Mesodermal cell (in vitro differentiated cells): ENCODE results near the gene CD74.

Experiments used
- H3K27ac ChIP-seq: 2 replicates; pipeline ENCODE4 v1.7.0; 2013; ENCODE audit warnings: mild to moderate bottlenecking, low read depth, low read length, moderate library complexity; ENCODE audit not compliant: severe bottlenecking
- H3K36me3 ChIP-seq: 2 replicates; pipeline ENCODE4 v1.7.1; 2013; ENCODE audit warnings: mild to moderate bottlenecking, low read length, moderate library complexity; ENCODE audit not compliant: control insufficient read depth, insufficient read depth
- H3K4me1 ChIP-seq: one replicate; pipeline ENCODE4 v1.7.1; 2013; ENCODE audit warnings: mild to moderate bottlenecking, low read length; ENCODE audit not compliant: insufficient read depth, control insufficient read depth, poor library complexity, severe bottlenecking
- H3K4me3 ChIP-seq: 2 replicates; pipeline ENCODE4 v1.7.0; 2013; ENCODE audit warnings: low read length, control low read depth, mild to moderate bottlenecking; ENCODE audit not compliant: insufficient read depth, poor library complexity, severe bottlenecking; ENCODE audit errors: extremely low read depth
- H3K9me3 ChIP-seq: 2 replicates; pipeline ENCODE4 v1.7.1; 2013; ENCODE audit warnings: mild to moderate bottlenecking, low read length, moderate library complexity; ENCODE audit not compliant: control insufficient read depth
- WGBS, 2 experiments: methylation state at CpG; one replicate each; pipeline ENCODE4 v1.1.5; 2013; ENCODE audit warnings: missing lambda C conversion rate in 2 of 2; ENCODE audit not compliant: insufficient coverage in 2 of 2; 5-methylcytosine and 5-hydroxymethylcytosine counted together

The CD74 gene

DNA sequence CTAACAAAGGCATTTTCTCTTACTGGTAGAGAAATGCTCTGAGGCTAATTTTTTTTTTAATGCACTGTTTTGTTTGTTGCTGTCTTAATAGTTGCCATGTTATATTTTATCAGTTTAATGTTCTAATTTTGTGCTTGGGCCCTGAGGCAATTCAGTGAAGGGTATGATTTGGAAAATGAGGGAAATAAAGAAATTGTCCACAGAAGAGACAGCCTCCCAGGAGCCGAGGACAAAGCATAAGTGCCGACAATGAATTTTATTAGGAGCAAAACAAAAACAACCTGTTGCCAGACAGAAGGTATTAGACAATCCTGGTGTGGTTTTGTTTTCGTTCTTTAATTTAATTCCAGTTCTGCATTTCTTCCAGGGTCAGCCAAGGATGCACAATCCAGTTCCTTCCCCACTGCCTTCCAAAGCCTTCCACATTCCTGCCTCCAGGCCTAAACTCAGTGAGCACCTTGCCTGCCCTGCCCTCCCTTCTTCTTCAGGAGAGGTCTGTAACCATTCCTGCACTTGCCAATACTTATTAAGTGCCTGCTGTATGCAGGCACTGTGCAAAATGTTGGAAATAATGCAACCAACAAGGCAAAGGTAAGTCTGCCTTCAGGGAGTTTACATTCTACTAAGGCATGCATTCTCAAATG, 59.6 kb downstream of the CD74 start:
- Histone ChIP-seq H3K4me1 (peaks cover 6% of the 10 kb centered on the region), H3K4me3 (no peak overlapping the region), H3K36me3 (no peaks in the 10 kb centered on the region), H3K27ac (no peak overlapping the region), H3K9me3 (no peaks in the 10 kb centered on the region)
- WGBS, 2 experiments = 93 to 96% methylated on average over 3 of the region's 3 CpGs

DNA sequence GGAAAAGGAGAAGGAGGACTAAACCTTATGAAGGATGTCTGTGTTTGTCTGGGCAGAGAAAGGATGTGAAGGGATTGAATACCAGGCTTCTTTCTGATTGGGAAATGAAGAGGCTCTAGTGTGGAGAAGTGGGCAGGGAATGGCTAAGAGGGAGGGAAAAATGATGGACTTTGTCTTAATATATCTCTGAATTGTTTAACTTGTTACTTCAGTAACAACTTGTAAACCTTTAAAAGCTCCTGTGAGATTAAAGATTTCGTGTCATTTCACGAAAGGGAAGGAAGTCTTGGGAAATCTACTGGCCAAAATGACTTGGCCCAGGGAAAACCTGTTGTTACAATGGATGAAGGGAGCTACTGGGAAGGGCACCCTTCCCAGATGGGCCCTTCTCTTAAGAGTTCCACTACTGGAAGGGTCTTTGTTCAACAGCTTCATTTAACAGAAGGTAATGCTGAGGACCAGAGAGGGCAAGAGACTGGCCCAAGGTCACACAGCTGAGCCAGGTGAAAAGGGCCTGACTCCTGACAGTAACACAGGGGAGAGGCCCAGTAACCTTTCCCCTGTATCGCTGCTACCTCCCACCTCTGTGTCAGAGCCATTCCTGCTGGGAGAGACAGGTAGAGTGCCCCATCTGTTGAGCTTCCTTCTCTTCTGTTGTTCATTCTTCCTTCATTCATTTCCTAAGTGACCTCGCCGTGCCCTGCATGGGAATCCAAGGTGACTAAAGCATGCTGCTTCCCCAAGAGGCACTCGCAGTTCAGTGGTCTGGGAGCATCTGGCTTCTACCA, 60.3 kb downstream of the CD74 start:
- Histone ChIP-seq H3K27ac (no peak overlapping the region), H3K4me1 (peaks cover 6% of the 10 kb centered on the region), H3K9me3 (no peaks in the 10 kb centered on the region), H3K4me3 (no peak overlapping the region), H3K36me3 (no peaks in the 10 kb centered on the region)
- 83 to 87% methylated on average over 3 to 6 of the region's 6 CpGs for WGBS, 2 experiments
